KBM-7 (cell line): ENCODE data around the gene CRMP1.
A peak's percentile ranks its signal among the peaks of the same experiment; 100 is the strongest.

Experiments used
- DNase-seq: peaks from one replicate; pipeline ENCODE4 v3.0.0-alpha.2; 2015
- in situ Hi-C: fragments of 300-500 bp; cut with MboI; formaldehyde crosslinking; loops from 2 replicates; pipeline ENCODE4 v1.14.3; 2020; ENCODE audit warnings: low sequenced_read_pairs, low pct_unique_long_range_greater_than_20kb, mixed read lengths

CRMP1 gene

GRCh38 chr4:5921101-5921980 is 28.5 kb upstream of the CRMP1 start:
- in situ Hi-C loops, result no loop called here
- DNase-seq, result no peak

DNA sequence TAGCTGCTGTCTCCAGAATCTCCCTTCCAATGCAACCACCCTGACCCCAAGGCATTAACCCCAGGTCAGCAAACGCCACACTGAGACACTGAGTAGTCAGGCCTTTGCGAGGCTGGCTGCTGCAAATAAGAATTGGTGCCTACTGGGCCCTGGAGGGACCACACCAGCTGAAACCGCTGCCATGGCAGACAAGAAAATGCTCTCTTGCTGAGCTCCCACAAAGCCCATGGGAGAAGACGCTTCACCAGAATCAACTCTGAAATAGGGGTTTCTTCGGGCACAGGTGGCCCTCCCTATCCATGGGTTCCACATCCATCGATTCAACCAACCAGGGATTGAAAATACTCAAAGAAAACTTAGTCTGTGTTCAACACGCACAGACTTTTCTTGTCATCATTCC is 26.7 kb upstream of the CRMP1 start:
- in situ Hi-C loops, result no loop called here
- DNase-seq, result no peak

- in situ Hi-C loops, result no loop called here
- DNase-seq, result no peak
Observed at GRCh38 chr4:5919044-5919443, 26.2 kb upstream of the CRMP1 start.

DNA sequence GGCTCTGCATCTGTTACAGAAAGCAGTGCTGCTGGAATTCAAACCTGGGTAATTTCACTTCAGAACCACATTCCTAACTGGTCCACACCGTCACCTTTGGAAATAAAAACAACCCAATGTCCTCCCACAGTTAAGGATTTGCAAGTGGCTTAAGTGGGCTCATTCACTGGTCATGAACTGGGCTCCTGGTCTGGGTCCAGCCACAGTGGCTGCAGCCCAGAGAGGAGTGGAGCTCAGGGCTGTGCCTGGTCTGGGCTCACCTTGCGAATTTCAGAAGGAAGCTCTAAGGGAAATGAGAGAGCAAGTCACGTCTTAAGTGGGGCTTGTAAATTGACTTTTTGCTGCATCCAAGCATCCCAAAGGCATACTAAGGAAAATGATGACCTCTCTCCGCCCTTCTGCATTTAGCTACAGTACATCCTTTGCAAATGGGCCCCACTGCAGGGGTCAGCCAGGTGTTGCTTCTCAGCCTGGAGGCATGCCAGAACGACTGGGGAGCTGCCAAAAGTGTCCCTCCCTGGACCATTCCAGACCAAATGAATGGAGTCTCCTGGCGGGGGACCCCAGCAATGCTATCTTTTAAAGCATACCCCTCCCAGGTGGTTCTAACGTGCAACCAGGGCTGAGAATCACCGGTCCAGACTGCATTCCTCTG is 25.6 kb upstream of the CRMP1 start:
- DNase-seq, result no peak
- in situ Hi-C loops, result no loop called here

DNA sequence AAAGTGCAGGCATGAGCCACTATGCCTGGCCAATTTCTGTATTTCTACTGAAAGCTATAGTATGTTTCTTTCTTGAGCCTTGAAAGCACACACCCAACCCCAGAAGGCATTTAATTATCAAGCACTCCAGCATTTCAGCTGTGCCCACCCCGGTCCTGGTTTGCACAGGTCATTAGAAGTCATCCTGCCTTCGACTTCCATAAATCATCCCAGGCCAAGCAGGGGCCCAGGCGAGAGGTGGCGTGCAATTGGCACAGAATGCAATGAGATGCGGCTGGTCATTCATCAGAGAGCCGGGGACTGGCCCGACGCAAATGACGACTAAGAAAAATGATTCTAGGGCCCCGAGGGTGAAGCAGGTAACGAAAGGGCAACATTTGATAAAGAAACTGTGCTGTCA is 24.8 kb upstream of the CRMP1 start:
- in situ Hi-C loops, result no loop called here

GRCh38 chr4:5916229-5916628 is 23.3 kb upstream of the CRMP1 start:
- in situ Hi-C loops, result no loop called here
- no peak for DNase-seq

More for the DNA sequence above, 24.8 kb upstream of the CRMP1 start:
- no peak for DNase-seq

DNA sequence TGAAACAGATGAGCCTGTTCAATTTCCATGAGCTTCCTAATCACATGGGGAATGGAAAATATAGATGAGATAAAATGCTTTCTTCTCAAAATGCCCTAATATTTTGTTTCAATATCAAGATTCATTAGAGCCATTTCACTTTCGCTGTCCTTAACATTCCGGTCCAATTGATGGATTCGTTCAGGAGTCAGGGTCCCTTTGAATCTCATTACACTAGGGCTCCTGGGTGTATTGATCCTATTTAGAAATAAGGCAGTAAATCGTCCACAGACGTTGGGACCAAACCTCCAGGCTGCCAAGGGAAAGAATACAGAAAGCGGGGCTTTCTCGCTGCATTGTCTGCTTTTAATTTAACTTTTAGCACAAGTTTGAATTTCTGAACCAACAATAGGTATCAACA is 20.6 kb upstream of the CRMP1 start:
- no peak for DNase-seq
- in situ Hi-C loops, result no loop called here

- in situ Hi-C loops, result no loop called here
- DNase-seq, result peak; percentile 16
Observed at GRCh38 chr4:5912614-5913019, 19.7 kb upstream of the CRMP1 start.

DNA sequence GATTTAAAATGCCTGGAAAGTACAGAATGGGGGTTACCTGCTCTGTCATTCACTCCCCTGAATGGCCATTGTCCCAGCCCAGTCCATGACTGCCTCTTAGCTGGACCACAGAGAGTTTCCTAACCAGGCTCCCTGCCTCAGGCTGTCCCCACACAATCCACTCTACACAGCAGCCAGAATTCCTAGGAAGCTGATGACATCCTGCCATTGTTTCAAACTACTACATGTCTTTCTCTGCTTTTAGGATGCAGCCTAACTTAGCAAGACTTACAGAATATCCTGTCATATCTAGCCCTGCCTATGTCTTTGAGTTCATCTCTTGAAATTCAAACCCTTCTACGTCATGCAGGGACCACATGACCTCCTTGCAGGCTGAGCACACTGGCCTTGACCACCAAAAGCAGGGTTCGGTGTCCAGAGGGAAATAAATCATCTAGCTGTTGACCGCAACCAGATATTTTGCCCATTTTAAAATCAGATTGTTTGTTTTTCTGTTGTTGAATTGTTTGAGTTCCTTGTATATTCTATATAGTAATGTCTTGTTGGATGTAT is 16.1 kb upstream of the CRMP1 start:
- no peak for DNase-seq
- in situ Hi-C loops, result no loop called here

- DNase-seq, result no peak
Observed at GRCh38 chr4:5906191-5906590, 13.3 kb upstream of the CRMP1 start.

GRCh38 chr4:5905714-5906113 is 12.8 kb upstream of the CRMP1 start:
- in situ Hi-C loops, result no loop called here

More at GRCh38 chr4:5906191-5906590, 13.3 kb upstream of the CRMP1 start:
- in situ Hi-C loops, result no loop called here

DNA sequence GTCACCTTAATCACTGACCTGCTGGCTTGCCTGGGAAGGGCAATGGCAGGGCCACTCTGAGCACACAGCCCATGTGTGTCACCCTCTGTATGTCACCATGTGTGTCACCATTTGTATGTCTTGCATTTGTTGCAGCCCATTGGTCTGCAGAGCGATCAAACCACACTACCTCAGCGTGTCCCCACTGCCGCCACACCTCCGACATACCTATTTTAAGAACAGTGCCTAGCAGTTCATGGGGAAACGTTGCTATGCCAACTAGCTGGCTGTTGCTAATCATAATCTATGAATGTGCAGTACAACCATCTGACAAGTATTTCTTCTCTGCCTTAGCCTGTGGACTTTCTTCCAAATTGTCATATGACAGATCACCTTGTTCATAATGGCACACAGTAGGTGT is 8.0 kb upstream of the CRMP1 start:
- in situ Hi-C loops, result no loop called here
- no peak for DNase-seq

More at GRCh38 chr4:5905714-5906113, 12.8 kb upstream of the CRMP1 start:
- no peak for DNase-seq

- in situ Hi-C loops, result no loop called here
- no peak for DNase-seq
Observed at GRCh38 chr4:5899881-5900280, 7.0 kb upstream of the CRMP1 start.

DNA sequence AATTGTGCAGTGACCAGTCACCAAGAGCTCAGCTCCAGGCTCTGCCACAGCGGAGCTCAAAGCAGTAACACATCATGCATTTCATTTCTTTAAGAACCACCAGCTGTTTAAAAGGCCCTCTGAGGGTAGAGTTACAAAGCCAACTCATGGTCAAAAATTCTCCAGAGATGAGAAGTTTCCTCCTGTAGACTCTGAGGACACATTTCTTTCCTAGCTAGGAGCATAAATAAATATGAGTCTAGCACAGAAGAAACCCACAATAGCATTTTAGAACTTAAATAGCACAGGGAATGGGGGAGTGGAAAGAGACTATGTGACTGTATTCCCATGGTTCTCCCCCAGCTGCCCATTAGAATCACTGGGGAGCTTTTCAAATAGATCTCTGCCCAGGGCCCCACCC is 6.5 kb upstream of the CRMP1 start:
- in situ Hi-C loops, result no loop called here
- DNase-seq, result no peak

GRCh38 chr4:5897674-5898073 is 4.8 kb upstream of the CRMP1 start:
- in situ Hi-C loops, result no loop called here
- DNase-seq, result no peak

- in situ Hi-C loops, result no loop called here
- no peak for DNase-seq
Observed at GRCh38 chr4:5895287-5895686, 2.4 kb upstream of the CRMP1 start.

DNA sequence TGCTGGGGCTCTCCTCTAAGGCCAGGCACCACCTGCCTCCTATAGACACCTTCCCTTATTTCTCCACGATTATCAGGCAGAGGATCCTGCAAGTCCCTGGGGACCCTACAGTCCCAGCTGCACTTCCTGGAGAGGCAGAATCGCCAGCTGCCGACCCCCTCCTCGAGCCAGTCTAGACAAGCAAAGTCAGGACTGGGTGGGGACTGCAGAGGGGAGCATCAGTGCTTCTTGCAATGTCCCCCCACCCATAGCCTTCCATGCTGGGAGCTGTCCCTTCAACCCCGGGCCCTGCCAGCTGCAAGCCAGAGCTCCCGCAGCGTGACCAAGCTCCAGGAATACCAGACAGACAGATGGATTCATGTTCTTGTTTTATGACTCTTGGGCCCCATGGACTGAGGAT is 1.4 kb upstream of the CRMP1 start:
- no peak for DNase-seq
- in situ Hi-C loops, result no loop called here

GRCh38 chr4:5893591-5893990 is 705 bp upstream of the CRMP1 start:
- DNase-seq, result no peak
- in situ Hi-C loops, result no loop called here

DNA sequence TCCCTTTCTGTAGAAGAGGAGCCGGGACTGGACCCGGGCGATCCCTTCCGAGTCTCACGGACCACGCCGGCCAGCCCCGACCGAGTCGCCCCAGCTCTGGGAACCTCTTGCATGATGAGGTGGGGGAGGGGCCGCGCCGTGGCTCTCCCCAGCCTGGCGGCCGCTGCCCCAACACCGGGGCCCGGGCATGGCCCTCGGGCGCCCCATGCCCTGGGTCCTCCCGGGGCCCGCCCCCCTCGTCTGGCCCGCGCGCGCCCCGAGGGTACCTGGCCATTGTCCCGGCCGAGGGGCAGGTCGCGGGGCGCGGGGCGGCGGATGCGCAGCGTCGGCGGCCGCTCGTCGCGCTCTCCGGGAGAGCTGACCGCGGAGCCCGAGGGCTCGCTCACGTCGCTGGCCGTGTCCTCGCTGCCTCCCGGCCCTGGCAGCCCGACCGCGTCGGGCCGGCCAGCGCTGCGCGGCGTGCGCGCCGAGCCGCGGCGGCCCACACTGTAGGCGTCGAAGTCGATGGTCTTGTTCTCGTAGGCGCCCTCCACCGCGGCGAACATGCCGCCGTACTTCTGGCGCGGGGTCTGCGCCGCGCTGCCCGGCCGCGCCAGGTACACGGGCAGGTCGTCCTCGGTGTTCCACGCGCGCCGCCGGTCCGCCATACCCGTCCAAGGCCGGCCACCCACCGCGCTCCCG is 423 bp downstream of the CRMP1 start:
- in situ Hi-C loops, result no loop called here

More for the DNA sequence above, 423 bp downstream of the CRMP1 start:
- DNase-seq, result no peak
